Measurements from ENCODE around the gene PVR. TPM values are rescaled to one million over a fixed set of nuclear protein-coding genes. Genes with fewer than 3 reads are reported as not detected.
"Not testable (repeated sequence)": the region's sequence is repeated elsewhere in the genome, so short reads cannot be mapped to it uniquely, and the experiment has no call there.

Gene PVR
- polyA plus RNA-seq, 10 donors, result 17.3 to 25.2 (median 19.2) TPM

- DNase-seq, result no peak
These were observed 54.9 kb downstream of the PVR start, which contains the start of gene CEACAM16 for GRCh38 chr19:44698492-44699201. Gene CEACAM16, plus strand, starts transcription at chr19:44699151. Its CDS starts 2,306 bp downstream, at chr19:44701457.

- DNase-seq, result no peak
These were observed 56.8 kb downstream of the PVR start for GRCh38 chr19:44700547-44700946.

- DNase-seq, result no peak
These were observed 57.5 kb downstream of the PVR start for GRCh38 chr19:44701228-44701627.

GRCh38 chr19:44702551-44703176, 59.0 kb downstream of the PVR start:
- DNase-seq, result no peak

- no peak for DNase-seq
These were observed 59.8 kb downstream of the PVR start for GRCh38 chr19:44703336-44704078.

- DNase-seq, result no peak
These were observed 61.3 kb downstream of the PVR start for GRCh38 chr19:44704982-44705381.

- no peak for DNase-seq
These were observed 61.8 kb downstream of the PVR start for GRCh38 chr19:44705502-44706010.

GRCh38 chr19:44706506-44707236, 63.0 kb downstream of the PVR start:
- no peak for DNase-seq

- no peak for DNase-seq
These were observed 64.1 kb downstream of the PVR start for GRCh38 chr19:44707794-44708193.

GRCh38 chr19:44708940-44709339, 65.2 kb downstream of the PVR start:
- DNase-seq, result no peak

- DNase-seq, result not testable (repeated sequence)
These were observed 65.9 kb downstream of the PVR start for GRCh38 chr19:44709434-44710266.

GRCh38 chr19:44710483-44710882, 66.8 kb downstream of the PVR start:
- DNase-seq, result no peak

- DNase-seq, result no peak
These were observed 69.3 kb downstream of the PVR start for GRCh38 chr19:44712864-44713515.

Other genes with a start within 250 kb of the PVR start
- 1 to 10 TPM; 3.1 to 7.1 (median 4.6) TPM for gene ZNF285, start 242.3 kb upstream of the PVR start, polyA plus RNA-seq (ENCODE audit: insufficient read length in 10 of 10)
- gene ZNF229, start 195.4 kb upstream of the PVR start, polyA plus RNA-seq (ENCODE audit: insufficient read length in 10 of 10), result 1 to 10 TPM; 4.3 to 7.3 (median 5.7) TPM
- 1 to 10 TPM; 6.5 to 8.4 (median 7.9) TPM for gene ZNF180, start 143.4 kb upstream of the PVR start, polyA plus RNA-seq (ENCODE audit: insufficient read length in 10 of 10)
- gene CEACAM20, start 114.2 kb upstream of the PVR start, polyA plus RNA-seq (ENCODE audit: insufficient read length in 10 of 10), result not detected
- not detected for gene IGSF23, start 30.3 kb upstream of the PVR start, polyA plus RNA-seq (ENCODE audit: insufficient read length in 10 of 10)
- gene CEACAM19, start 27.6 kb downstream of the PVR start, polyA plus RNA-seq (ENCODE audit: insufficient read length in 10 of 10), result 10 to 100 TPM in 3 of 10 donors, 1 to 10 TPM in 7; 3.8 to 13.0 (median 7.8) TPM
- gene CEACAM16, start 55.2 kb downstream of the PVR start, polyA plus RNA-seq (ENCODE audit: insufficient read length in 10 of 10), result 1 to 10 TPM in 1 of 10 donors, under 1 TPM in 9; 0.22 to 1.0 (median 0.49) TPM
- gene BCL3, start 104.8 kb downstream of the PVR start, polyA plus RNA-seq (ENCODE audit: insufficient read length in 10 of 10), result 10 to 100 TPM in 9 of 10 donors, 1 to 10 TPM in 1; 8.9 to 16.6 (median 10.5) TPM
- 1 to 10 TPM in 2 of 10 donors, under 1 TPM in 2, not detected in 6; 0.15 to 2.8 (median 0.86) TPM for gene CBLC, start 134.0 kb downstream of the PVR start, polyA plus RNA-seq (ENCODE audit: insufficient read length in 10 of 10)
- 100 to 1,000 TPM; 115 to 207 (median 169) TPM for gene BCAM, start 165.2 kb downstream of the PVR start, polyA plus RNA-seq (ENCODE audit: insufficient read length in 10 of 10)
- gene NECTIN2, start 202.4 kb downstream of the PVR start, polyA plus RNA-seq (ENCODE audit: insufficient read length in 10 of 10), result 10 to 100 TPM; 39.4 to 57.8 (median 48.5) TPM
- gene TOMM40, start 247.3 kb downstream of the PVR start, polyA plus RNA-seq (ENCODE audit: insufficient read length in 10 of 10), result 10 to 100 TPM; 26.2 to 40.9 (median 31.0) TPM

Measured in muscle of back (tissue), 11 donors.